ENCODE measurements around the gene NRXN2. TPM values are rescaled to one million over a fixed set of nuclear protein-coding genes. Genes with fewer than 3 reads are reported as not detected.
A peak's percentile ranks its signal among the peaks of the same experiment; 100 is the strongest.

NRXN2 gene
- total RNA-seq, 1 donor from 2014 or later: 50.4 TPM

DNA sequence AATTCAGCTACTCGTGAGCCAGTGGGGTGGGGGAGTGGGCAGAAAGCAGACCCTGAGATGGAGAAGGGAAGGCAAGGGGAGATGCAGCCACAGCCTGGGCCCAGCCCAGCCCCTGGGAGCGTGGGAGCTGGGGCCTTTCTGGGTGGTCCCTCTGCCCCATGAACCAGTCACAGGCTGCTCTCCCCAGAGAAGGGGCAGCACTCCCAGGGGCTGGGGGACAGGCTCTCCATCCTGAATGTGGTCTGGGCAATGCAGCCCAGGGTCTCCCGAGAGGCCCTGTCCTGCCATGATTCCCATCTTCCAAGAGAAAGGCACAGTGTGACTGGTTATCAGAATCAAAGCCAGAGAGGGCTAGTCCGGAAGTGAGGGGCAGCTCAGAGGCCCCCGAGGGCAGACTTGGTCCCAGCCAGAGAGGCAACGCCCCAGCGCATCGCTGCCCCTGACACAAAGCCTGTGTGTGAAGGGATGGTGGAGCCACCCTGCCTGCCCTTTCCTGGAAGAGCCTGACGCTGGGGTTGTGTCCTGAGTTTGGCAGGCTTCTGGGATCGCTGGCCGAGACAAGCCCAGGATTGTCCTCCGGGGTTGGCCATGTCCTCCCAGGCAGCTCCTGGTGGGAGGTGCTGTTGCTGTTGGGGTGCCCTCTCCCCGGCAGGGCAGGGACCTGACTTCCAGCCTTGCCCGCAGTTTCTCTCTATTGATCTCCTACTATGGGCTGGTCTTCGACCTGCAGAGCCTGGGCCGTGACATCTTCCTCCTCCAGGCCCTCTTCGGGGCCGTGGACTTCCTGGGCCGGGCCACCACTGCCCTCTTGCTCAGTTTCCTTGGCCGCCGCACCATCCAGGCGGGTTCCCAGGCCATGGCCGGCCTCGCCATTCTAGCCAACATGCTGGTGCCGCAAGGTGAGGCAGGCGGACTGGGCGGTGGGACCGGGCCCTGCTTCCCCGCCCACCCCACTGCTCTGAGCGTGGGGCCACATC is 155.8 kb downstream of the NRXN2 start:
- no peak for TF ChIP-seq CTCF (IDR thresholded peaks at IDR 0.05; ENCODE audit: partially characterized antibody, unreplicated experiment)
- Mint-ChIP-seq H3K36me3 (ENCODE audit: unreplicated experiment) (no peaks in the 10 kb centered on the region), H3K27me3 (ENCODE audit: unreplicated experiment) (peaks cover 4% of the 10 kb centered on the region), H3K4me3 (ENCODE audit: unreplicated experiment) (peak overlapping the region; percentile 68), H3K9me3 (ENCODE audit: unreplicated experiment) (no peaks in the 10 kb centered on the region), H3K27ac (ENCODE audit: unreplicated experiment) (peak overlapping the region; percentile 87), H3K4me1 (ENCODE audit: low read depth, unreplicated experiment) (peaks cover 9% of the 10 kb centered on the region)
- no peak for DNase-seq

GRCh38 chr11:64566042-64566914 is 156.7 kb downstream of the NRXN2 start:
- Mint-ChIP-seq H3K27ac (ENCODE audit: unreplicated experiment) (peak overlapping the region; percentile 87), H3K27me3 (ENCODE audit: unreplicated experiment) (peaks cover 4% of the 10 kb centered on the region), H3K4me3 (ENCODE audit: unreplicated experiment) (peak overlapping the region; percentile 68), H3K36me3 (ENCODE audit: unreplicated experiment) (no peaks in the 10 kb centered on the region), H3K4me1 (ENCODE audit: low read depth, unreplicated experiment) (peaks cover 4% of the 10 kb centered on the region), H3K9me3 (ENCODE audit: unreplicated experiment) (no peaks in the 10 kb centered on the region)
- TF ChIP-seq CTCF (IDR thresholded peaks at IDR 0.05; ENCODE audit: partially characterized antibody, unreplicated experiment): no peak
- DNase-seq: peak; percentile 59

DNA sequence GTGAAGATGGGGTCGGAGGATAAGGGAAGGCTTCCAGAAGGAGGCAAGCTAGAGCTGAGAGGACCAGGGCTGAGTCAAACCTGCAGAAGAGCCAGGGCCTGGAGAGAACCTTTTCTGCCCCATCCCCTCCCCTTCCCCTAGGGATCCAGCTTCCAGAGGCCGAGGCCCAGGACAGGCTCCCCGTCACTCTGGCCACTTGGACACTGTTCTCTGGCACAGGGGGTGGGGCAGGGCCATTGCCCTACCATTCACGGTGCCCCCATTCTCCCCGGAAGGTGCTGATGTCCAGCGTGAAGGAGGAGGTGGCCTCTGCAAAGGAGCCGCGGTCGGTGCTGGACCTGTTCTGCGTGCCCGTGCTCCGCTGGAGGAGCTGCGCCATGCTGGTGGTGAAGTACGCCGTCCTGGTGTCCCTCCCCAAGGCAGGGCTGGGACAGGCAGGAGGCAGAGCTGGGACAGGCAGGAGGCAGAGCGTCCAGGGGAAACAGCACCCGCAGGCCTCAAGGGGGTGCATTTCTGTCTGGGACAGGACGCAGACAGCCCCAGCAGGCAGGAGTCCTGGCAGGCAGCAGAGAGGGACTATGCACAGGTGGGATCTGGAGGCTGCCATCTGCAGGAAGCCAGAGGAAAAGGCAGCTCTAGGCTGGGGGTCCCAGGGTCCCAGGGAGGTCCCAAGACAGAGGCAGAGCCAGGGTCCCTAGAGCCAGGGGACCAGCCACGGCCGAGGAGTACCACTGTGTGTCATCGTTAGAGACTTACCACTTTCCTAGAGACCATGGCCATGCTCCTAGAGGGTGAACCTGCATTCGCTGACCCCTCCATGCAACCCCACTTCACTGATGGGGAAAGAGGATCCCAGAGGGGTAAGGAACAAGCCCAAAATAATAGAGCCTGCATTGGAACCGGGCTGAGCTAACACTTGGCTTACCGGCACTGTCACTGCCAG is 157.8 kb downstream of the NRXN2 start:
- Mint-ChIP-seq H3K27me3 (ENCODE audit: unreplicated experiment) (peaks cover 6% of the 10 kb centered on the region), H3K36me3 (ENCODE audit: unreplicated experiment) (no peaks in the 10 kb centered on the region), H3K9me3 (ENCODE audit: unreplicated experiment) (no peaks in the 10 kb centered on the region), H3K27ac (ENCODE audit: unreplicated experiment) (no peak overlapping the region), H3K4me3 (ENCODE audit: unreplicated experiment) (no peak overlapping the region), H3K4me1 (ENCODE audit: low read depth, unreplicated experiment) (peaks cover 7% of the 10 kb centered on the region)
- no peak for DNase-seq
- TF ChIP-seq CTCF (IDR thresholded peaks at IDR 0.05; ENCODE audit: partially characterized antibody, unreplicated experiment): no peak

- DNase-seq: no peak
- H3K27me3 Mint-ChIP-seq (ENCODE audit: unreplicated experiment): peaks cover 7% of the 10 kb centered on the region
- no peaks in the 10 kb centered on the region for H3K9me3 Mint-ChIP-seq (ENCODE audit: unreplicated experiment)
- no peak overlapping the region for H3K4me3 Mint-ChIP-seq (ENCODE audit: unreplicated experiment)
- TF ChIP-seq CTCF (IDR thresholded peaks at IDR 0.05; ENCODE audit: partially characterized antibody, unreplicated experiment): no peak
- peaks cover 7% of the 10 kb centered on the region for H3K4me1 Mint-ChIP-seq (ENCODE audit: low read depth, unreplicated experiment)
- H3K36me3 Mint-ChIP-seq (ENCODE audit: unreplicated experiment): no peaks in the 10 kb centered on the region
- no peak overlapping the region for H3K27ac Mint-ChIP-seq (ENCODE audit: unreplicated experiment)
Observed at GRCh38 chr11:64564419-64564818, 158.6 kb downstream of the NRXN2 start.
